ENCODE results near the gene C1orf159.
"Not testable (repeated sequence)": the region's sequence is repeated elsewhere in the genome, so short reads cannot be mapped to it uniquely, and the experiment has no call there.

The C1orf159 gene

GRCh38 chr1:1149416-1149815 is 33.5 kb upstream of the C1orf159 start:
- no peak for DNase-seq (ENCODE audit: low read depth)

GRCh38 chr1:1148569-1148968 is 32.7 kb upstream of the C1orf159 start:
- no peak for DNase-seq (ENCODE audit: low read depth)

GRCh38 chr1:1148061-1148460 is 32.2 kb upstream of the C1orf159 start:
- DNase-seq (ENCODE audit: low read depth): no peak

- no peak for DNase-seq (ENCODE audit: low read depth)
Observed at GRCh38 chr1:1146596-1146995, 30.7 kb upstream of the C1orf159 start.

GRCh38 chr1:1146026-1146425 is 30.1 kb upstream of the C1orf159 start:
- no peak for DNase-seq (ENCODE audit: low read depth)

- DNase-seq (ENCODE audit: low read depth): no peak
Observed at GRCh38 chr1:1145547-1145914, 29.6 kb upstream of the C1orf159 start.

GRCh38 chr1:1144843-1145546 is 29.1 kb upstream of the C1orf159 start:
- no peak for DNase-seq (ENCODE audit: low read depth)

GRCh38 chr1:1144122-1144842 is 28.4 kb upstream of the C1orf159 start:
- peak; percentile 15 for DNase-seq (ENCODE audit: low read depth)

GRCh38 chr1:1143636-1144035 is 27.7 kb upstream of the C1orf159 start:
- no peak for DNase-seq (ENCODE audit: low read depth)

GRCh38 chr1:1142844-1143243 is 27.0 kb upstream of the C1orf159 start:
- DNase-seq (ENCODE audit: low read depth): no peak

GRCh38 chr1:1142352-1142751 is 26.5 kb upstream of the C1orf159 start:
- DNase-seq (ENCODE audit: low read depth): not testable (repeated sequence)

GRCh38 chr1:1141911-1142250 is 26.0 kb upstream of the C1orf159 start:
- DNase-seq (ENCODE audit: low read depth): no peak

GRCh38 chr1:1141244-1141910 is 25.5 kb upstream of the C1orf159 start:
- no peak for DNase-seq (ENCODE audit: low read depth)

GRCh38 chr1:1140673-1141072 is 24.8 kb upstream of the C1orf159 start:
- DNase-seq (ENCODE audit: low read depth): no peak

- DNase-seq (ENCODE audit: low read depth): peak; percentile 68
Observed at GRCh38 chr1:1137256-1138045, 21.6 kb upstream of the C1orf159 start.

GRCh38 chr1:1136547-1137230 is 20.8 kb upstream of the C1orf159 start:
- DNase-seq (ENCODE audit: low read depth): no peak

- DNase-seq (ENCODE audit: low read depth): no peak
Observed at GRCh38 chr1:1135339-1136136, 19.6 kb upstream of the C1orf159 start.

GRCh38 chr1:1134300-1134970 is 18.5 kb upstream of the C1orf159 start:
- DNase-seq (ENCODE audit: low read depth): no peak

- DNase-seq (ENCODE audit: low read depth): no peak
Observed at GRCh38 chr1:1132956-1133750, 17.3 kb upstream of the C1orf159 start.

Data from stimulated activated CD8-positive, alpha-beta memory T cell treated with anti-CD3 and anti-CD28 coated beads, Interleukin-12 subunit alpha, Interleukin-12 subunit beta, amount 100 ng/mL, for 4 hours (primary cell).